Aorta (tissue), 5 donors: ENCODE measurements around the gene EHD4. TPM values are rescaled to one million over a fixed set of nuclear protein-coding genes. Genes with fewer than 3 reads are reported as not detected.
A peak's percentile ranks its signal among the peaks of the same experiment; 100 is the strongest.

Source experiments
- ATAC-seq: fragments of 200-7000 bp; cut with Tn5 transposase; one replicate; pipeline ENCODE4 v1.9.1; 2022; ENCODE audit warnings: moderate library complexity; ENCODE audit not compliant: low FRiP score
- DNase-seq, 2 donors: peaks; one replicate each; pipeline ENCODE4 v3.0.0-alpha.2; 2020
- H3K27ac ChIP-seq, 2 donors: one replicate each; pipeline ENCODE4 v1.5.1; 2013; ENCODE audit warnings: low read length in 2 of 2, mild to moderate bottlenecking in 2 of 2, moderate library complexity in 2 of 2, control low read depth in 1 of 2, inconsistent platforms in 1 of 2, low read depth in 1 of 2
- H3K27me3 ChIP-seq, 2 donors: one replicate each; pipeline ENCODE4 v1.6.1; 2013; ENCODE audit warnings: control low read depth in 1 of 2, low read length in 1 of 2, mild to moderate bottlenecking in 1 of 2, moderate library complexity in 1 of 2; ENCODE audit not compliant: insufficient read depth in 2 of 2, control insufficient read depth in 1 of 2
- H3K36me3 ChIP-seq, 2 donors: one replicate each; pipeline ENCODE4 v1.6.1; 2013; ENCODE audit warnings: control low read depth in 1 of 2, low read length in 1 of 2, mild to moderate bottlenecking in 1 of 2; ENCODE audit not compliant: insufficient read depth in 2 of 2, control insufficient read depth in 1 of 2
- H3K4me1 ChIP-seq, 2 donors: one replicate each; pipeline ENCODE4 v1.6.1; 2013; ENCODE audit warnings: low read length in 2 of 2, control low read depth in 1 of 2, mild to moderate bottlenecking in 1 of 2, moderate library complexity in 1 of 2; ENCODE audit not compliant: insufficient read depth in 2 of 2, control insufficient read depth in 1 of 2
- H3K4me3 ChIP-seq, 2 donors: one replicate each; pipeline ENCODE4 v1.5.1; 2013; ENCODE audit warnings: low read length in 2 of 2, control low read depth in 1 of 2, mild to moderate bottlenecking in 1 of 2
- H3K9me3 ChIP-seq: one replicate; pipeline ENCODE4 v1.6.1; 2013; ENCODE audit warnings: mild to moderate bottlenecking, low read length; ENCODE audit not compliant: control insufficient read depth
- WGBS, 2 donors: extraction: QIAGEN DNeasy Blood & Tissue Kit; methylation state at CpG; one replicate each; pipeline ENCODE4 v1.1.7; 2013; 5-methylcytosine and 5-hydroxymethylcytosine counted together
- intact Hi-C, 2 donors: fragments of 100-400 bp; cut with DNase I; formaldehyde crosslinking; loops; one replicate each; pipeline versions ENCODE4 v1.14.2 to v1.15.0; 2022
- polyA plus RNA-seq, 2 donors: library from polyadenylated mRNA; stranded (reverse); fragments of 200-250 nt; gene quantifications; one replicate each; pipeline ENCODE4 v1.2.3, GENCODE V29; 2013
- total RNA-seq, 2 donors: library from RNA; stranded (reverse); fragmentation: NEBNext Ultra II Directional; extraction: Animal tissue kit (Norgen Biotek cat#: 25700); gene quantifications; one replicate each; pipeline ENCODE4 v1.2.1, GENCODE V29; 2021
- donor health status: healthy with polysubstance abuse.
- donor health status: Bipolar disorder and iron deficiency.
- donor health status: DM: no; HTN: no; CAD: no.
- donor health status: DM: no; HTN: no; CAD: no.
- donor health status: DM: yes; HTN: yes; CAD: no.

The EHD4 gene
- total and polyA plus RNA-seq, 4 donors: 11.4 to 56.6 (median 30.0) TPM

GRCh38 chr15:41913256-41913655, 59.1 kb downstream of the EHD4 start:
- Histone ChIP-seq H3K27ac (no peak overlapping the region), H3K27me3 (no peaks in the 10 kb centered on the region), H3K9me3 (no peaks in the 10 kb centered on the region), H3K4me1 (peaks cover 0 to 2% of the 10 kb centered on the region in 2 donors), H3K36me3 (peaks cover 0 to 6% of the 10 kb centered on the region in 2 donors), H3K4me3 (no peak overlapping the region)
- WGBS, 2 donors: 79 to 82% methylated on average over 3 of the region's 3 CpGs
- intact Hi-C loops: no loop called here
- DNase-seq (peak in 1 of 2 donors; percentile 20), ATAC-seq (no peak)

GRCh38 chr15:41911691-41912345, 60.5 kb downstream of the EHD4 start:
- no peaks in the 10 kb centered on the region for H3K9me3 ChIP-seq
- ATAC-seq (no peak), DNase-seq (peak in 1 of 2 donors; percentile 68)
- H3K27ac ChIP-seq: no peak overlapping the region
- no peak overlapping the region for H3K4me3 ChIP-seq
- intact Hi-C loops: no loop called here
- peaks cover 0 to 2% of the 10 kb centered on the region in 2 donors for H3K4me1 ChIP-seq
- H3K27me3 ChIP-seq: no peaks in the 10 kb centered on the region
- H3K36me3 ChIP-seq: peaks cover 0 to 6% of the 10 kb centered on the region in 2 donors
- WGBS, 2 donors: 89 to 94% methylated on average over 14 of the region's 14 CpGs

- no peak overlapping the region for H3K4me3 ChIP-seq
- H3K27ac ChIP-seq: no peak overlapping the region
- H3K4me1 ChIP-seq: no peaks in the 10 kb centered on the region
- DNase-seq: peak in 1 of 2 donors; percentile 72
- no peak for ATAC-seq
- intact Hi-C loops: no loop called here
- 84 to 85% methylated on average over 17 of the region's 17 CpGs for WGBS, 2 donors
- H3K27me3 ChIP-seq: no peaks in the 10 kb centered on the region
- no peaks in the 10 kb centered on the region for H3K9me3 ChIP-seq
- H3K36me3 ChIP-seq: peaks cover 0 to 7% of the 10 kb centered on the region in 2 donors
These were observed 63.5 kb downstream of the EHD4 start for GRCh38 chr15:41908736-41909461.

GRCh38 chr15:41907141-41907540, 65.2 kb downstream of the EHD4 start:
- intact Hi-C loops: no loop called here
- Histone ChIP-seq H3K9me3 (no peaks in the 10 kb centered on the region), H3K27ac (no peak overlapping the region), H3K36me3 (peaks cover 0 to 7% of the 10 kb centered on the region in 2 donors), H3K27me3 (no peaks in the 10 kb centered on the region), H3K4me1 (no peaks in the 10 kb centered on the region), H3K4me3 (no peak overlapping the region)
- WGBS, 2 donors: 94 to 95% methylated on average over 3 of the region's 3 CpGs
- ATAC-seq (no peak), DNase-seq (no peak)

- H3K27ac ChIP-seq: no peak overlapping the region
- 96% methylated on average over 5 of the region's 5 CpGs for WGBS, 2 donors
- H3K27me3 ChIP-seq: no peaks in the 10 kb centered on the region
- intact Hi-C loops: no loop called here
- no peak for ATAC-seq
- H3K4me1 ChIP-seq: no peaks in the 10 kb centered on the region
- H3K9me3 ChIP-seq: no peaks in the 10 kb centered on the region
- DNase-seq: peak in 1 of 2 donors; percentile 47
- H3K4me3 ChIP-seq: no peak overlapping the region
- peaks cover 0 to 7% of the 10 kb centered on the region in 2 donors for H3K36me3 ChIP-seq
These were observed 65.7 kb downstream of the EHD4 start for GRCh38 chr15:41906608-41907007.

- DNase-seq: peak in 1 of 2 donors; percentile 59
- Histone ChIP-seq H3K36me3 (peaks cover 0 to 7% of the 10 kb centered on the region in 2 donors), H3K27me3 (no peaks in the 10 kb centered on the region), H3K4me1 (no peaks in the 10 kb centered on the region), H3K27ac (no peak overlapping the region), H3K9me3 (no peaks in the 10 kb centered on the region), H3K4me3 (no peak overlapping the region)
- 78 to 79% methylated on average over 14 of the region's 14 CpGs for WGBS, 2 donors
- intact Hi-C loops: no loop called here
- ATAC-seq: no peak
These were observed 67.1 kb downstream of the EHD4 start for GRCh38 chr15:41905036-41905793.

- H3K4me3 ChIP-seq: no peak overlapping the region
- no peaks in the 10 kb centered on the region for H3K4me1 ChIP-seq
- ATAC-seq (peak; percentile 70), DNase-seq (peak in 1 of 2 donors; percentile 81)
- H3K36me3 ChIP-seq: peaks cover 0 to 7% of the 10 kb centered on the region in 2 donors
- intact Hi-C loops: loop anchor here in 1 of 2 donors (5.0 kb wide), 1 partner anchor 132 kb away; the partner anchor contains the start of gene MAPKBP1
- H3K27me3 ChIP-seq: no peaks in the 10 kb centered on the region
- H3K9me3 ChIP-seq: no peaks in the 10 kb centered on the region
- no peak overlapping the region for H3K27ac ChIP-seq
- 23 to 25% methylated on average over 6 of the region's 6 CpGs for WGBS, 2 donors
These were observed 67.8 kb downstream of the EHD4 start for GRCh38 chr15:41904541-41905005.

GRCh38 chr15:41903782-41904181, 68.6 kb downstream of the EHD4 start:
- no peak overlapping the region for H3K4me3 ChIP-seq
- H3K27ac ChIP-seq: no peak overlapping the region
- ATAC-seq: no peak
- H3K4me1 ChIP-seq: no peaks in the 10 kb centered on the region
- no peaks in the 10 kb centered on the region for H3K27me3 ChIP-seq
- no peaks in the 10 kb centered on the region for H3K9me3 ChIP-seq
- intact Hi-C loops: loop anchor here in 1 of 2 donors (5.0 kb wide), 1 partner anchor 131 kb away; the partner anchor contains the start of gene MAPKBP1
- peaks cover 0 to 3% of the 10 kb centered on the region in 2 donors for H3K36me3 ChIP-seq
- DNase-seq: peak in 1 of 2 donors; percentile 63
- WGBS, 2 donors: 68 to 69% methylated on average over 13 of the region's 13 CpGs
